Spleen (tissue), 7 donors: ENCODE results near the gene CHMP1B.

Experiments
- CTCF ChIP-seq, 11 experiments: fragments of 200-600 bp in 7 of 11; fragments of 450-650 bp in 4 of 11; sonication (generic) in 4 of 11; IDR thresholded peaks in 8 of 11; conservative IDR thresholded peaks in 3 of 11; 1 replicate in 7 of 11; 2 replicates in 4 of 11; pipeline versions ENCODE4 v1.4.0 to v1.8.0; 2016 to 2021; ENCODE audit warnings: antibody characterized with exemption in 11 of 11, inconsistent platforms in 4 of 11, mild to moderate bottlenecking in 1 of 11
- POLR2A ChIP-seq, 3 donors: fragments of 450-650 bp; IDR thresholded peaks; one replicate each; pipeline ENCODE4 v1.5.1; 2017; ENCODE audit warnings: antibody characterized with exemption in 3 of 3, mild to moderate bottlenecking in 1 of 3
- POLR2AphosphoS5 ChIP-seq, 3 donors: sonication (generic); formaldehyde crosslinking; IDR thresholded peaks; one replicate each; pipeline ENCODE4 v1.5.1; 2017; ENCODE audit warnings: antibody characterized with exemption in 3 of 3
- donor health status: DM: no; HTN: no; CAD: no; lungs with moderate emphysema.
- donor health status: DM: no; HTN: no; CAD: no.
- donor health status: DM: no; HTN: no; CAD: no.

- TF ChIP-seq CTCF (IDR thresholded peaks at IDR 0.05 in 8 of 11, conservative IDR thresholded peaks at IDR 0.05 in 3 of 11): no peak
- TF ChIP-seq POLR2AphosphoS5 (IDR thresholded peaks at IDR 0.05): no peak
- TF ChIP-seq POLR2A (IDR thresholded peaks at IDR 0.05): no peak
These were observed 35.4 kb downstream of the CHMP1B start for GRCh38 chr18:11886577-11887110.
